ENCODE data around the gene ALDOA. TPM values are rescaled to one million over a fixed set of nuclear protein-coding genes. Genes with fewer than 3 reads are reported as not detected.
A peak's percentile ranks its signal among the peaks of the same experiment; 100 is the strongest.

The ALDOA gene
- total RNA-seq, 1 donor from 2014 or later: 4,126 TPM

DNA sequence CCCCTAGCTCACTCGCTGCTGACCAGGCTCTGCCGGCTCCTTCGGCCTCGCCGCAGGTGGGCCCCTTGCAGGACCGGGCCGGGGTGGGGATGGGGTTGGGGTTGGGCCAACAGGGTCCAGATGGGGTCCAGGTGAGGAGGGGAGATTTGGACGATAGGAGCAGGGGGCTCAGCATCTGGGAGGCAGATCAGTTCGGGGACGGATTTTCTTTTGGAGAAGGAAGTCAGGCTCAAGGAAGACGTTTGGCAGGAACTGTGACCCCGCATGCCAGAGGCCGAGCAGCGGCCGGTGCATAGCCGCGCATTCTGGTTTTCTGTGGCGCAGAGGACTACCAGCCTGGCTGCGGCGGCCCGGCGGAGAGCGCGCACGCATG lies 845 bp upstream of the ALDOA start:
- ATAC-seq (peak; percentile 2), DNase-seq (ENCODE audit: missing footprints) (no peak)
- intact Hi-C loops (cut with DNase I): loop anchor here (2.0 to 5.0 kb wide), 2 partner anchors 58 to 257 kb away; partner anchors contain the start of genes MAPK3 and MAZ

DNA sequence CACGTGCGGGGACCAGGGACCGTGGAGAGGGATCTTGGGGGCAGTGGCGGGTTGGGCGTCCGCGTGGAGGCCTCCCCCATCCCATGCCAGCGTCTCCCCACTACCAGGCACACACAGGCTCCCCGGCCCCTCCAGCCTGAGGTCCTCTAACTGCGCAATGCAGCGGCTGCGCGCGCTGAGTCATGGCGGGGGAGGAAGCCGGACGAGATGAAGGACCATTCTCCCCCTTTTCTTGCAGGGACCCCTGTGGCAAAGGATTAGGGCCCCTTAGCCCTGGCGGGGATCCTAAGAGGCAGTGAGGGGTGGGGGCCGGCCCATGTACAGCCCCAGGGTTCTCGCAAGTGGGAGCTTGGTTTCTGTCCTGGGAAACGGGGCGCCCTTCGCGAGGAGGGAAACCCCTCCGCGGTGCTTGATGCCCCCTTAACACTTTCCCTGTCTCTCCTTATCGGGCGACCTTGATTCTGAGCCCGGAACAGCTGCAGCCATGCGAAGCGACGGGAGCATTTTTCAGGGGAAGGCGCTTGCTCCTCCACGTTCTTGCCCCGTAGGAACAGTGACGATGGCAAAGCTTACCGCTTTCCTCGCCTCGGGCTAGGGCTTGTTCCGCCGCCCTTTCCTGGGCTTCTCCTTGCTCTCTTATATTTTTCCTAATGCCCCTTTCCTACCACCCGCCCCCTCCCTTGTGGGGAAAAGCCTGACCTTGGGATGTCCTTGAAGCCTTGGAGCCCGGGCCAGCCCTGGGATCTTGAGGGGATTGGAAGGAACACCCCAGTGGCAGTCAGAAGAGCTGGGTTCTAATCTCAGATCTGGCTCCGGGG lies 592 bp downstream of the ALDOA start:
- peak; percentile 0 for ATAC-seq
- DNase-seq (ENCODE audit: missing footprints): peak; percentile 86
- intact Hi-C loops (cut with DNase I): loop anchor here (2.0 to 5.0 kb wide), 2 partner anchors 57 to 259 kb away; partner anchors contain the start of genes MAPK3 and MAZ

DNA sequence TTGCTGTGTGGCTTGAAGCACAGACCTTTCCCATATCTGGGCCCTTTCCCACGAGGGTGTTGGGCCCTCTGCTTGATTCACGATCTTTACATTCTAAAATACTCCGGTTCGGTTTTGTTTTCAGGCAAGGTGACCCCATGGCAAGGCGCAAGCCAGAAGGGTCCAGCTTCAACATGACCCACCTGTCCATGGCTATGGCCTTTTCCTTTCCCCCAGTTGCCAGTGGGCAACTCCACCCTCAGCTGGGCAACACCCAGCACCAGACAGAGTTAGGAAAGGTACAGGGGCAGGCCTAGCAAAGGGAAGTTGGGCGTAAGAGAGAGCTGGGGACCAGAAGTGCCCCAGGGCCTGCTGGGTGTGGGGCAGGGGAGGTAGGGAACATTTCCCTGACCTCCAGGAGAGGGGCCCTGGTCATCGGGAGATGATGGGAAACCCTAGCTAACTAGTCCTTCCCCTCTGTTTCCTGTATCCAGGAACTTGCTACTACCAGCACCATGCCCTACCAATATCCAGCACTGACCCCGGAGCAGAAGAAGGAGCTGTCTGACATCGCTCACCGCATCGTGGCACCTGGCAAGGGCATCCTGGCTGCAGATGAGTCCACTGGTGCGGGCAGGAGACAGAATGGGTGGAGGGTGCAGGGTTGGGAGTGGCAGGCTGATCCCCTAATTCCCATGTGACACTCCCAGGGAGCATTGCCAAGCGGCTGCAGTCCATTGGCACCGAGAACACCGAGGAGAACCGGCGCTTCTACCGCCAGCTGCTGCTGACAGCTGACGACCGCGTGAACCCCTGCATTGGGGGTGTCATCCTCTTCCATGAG lies 1.4 kb downstream of the ALDOA start:
- ATAC-seq: no peak
- intact Hi-C loops (cut with DNase I): loop anchor here (5.0 kb wide), 1 partner anchor 260 kb away; the partner anchor contains the start of gene MAZ
- DNase-seq (ENCODE audit: missing footprints): no peak

DNA sequence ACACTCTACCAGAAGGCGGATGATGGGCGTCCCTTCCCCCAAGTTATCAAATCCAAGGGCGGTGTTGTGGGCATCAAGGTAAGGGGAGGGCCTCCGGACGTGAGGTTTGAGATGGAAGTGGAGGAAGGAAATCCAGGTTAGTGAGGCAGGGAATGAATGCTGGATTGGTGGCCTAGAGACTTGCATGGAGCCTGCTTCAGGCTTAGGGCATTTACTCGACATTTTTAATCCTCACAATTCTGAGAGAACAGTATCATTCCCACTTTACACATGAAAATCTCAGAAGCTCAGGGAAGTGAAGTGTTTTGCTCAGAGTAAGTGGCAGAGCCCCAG lies 2.0 kb downstream of the ALDOA start:
- ATAC-seq (no peak), DNase-seq (ENCODE audit: missing footprints) (no peak)
- intact Hi-C loops (cut with DNase I): loop anchor here (5.0 kb wide), 1 partner anchor 260 kb away; the partner anchor contains the start of gene MAZ

DNA sequence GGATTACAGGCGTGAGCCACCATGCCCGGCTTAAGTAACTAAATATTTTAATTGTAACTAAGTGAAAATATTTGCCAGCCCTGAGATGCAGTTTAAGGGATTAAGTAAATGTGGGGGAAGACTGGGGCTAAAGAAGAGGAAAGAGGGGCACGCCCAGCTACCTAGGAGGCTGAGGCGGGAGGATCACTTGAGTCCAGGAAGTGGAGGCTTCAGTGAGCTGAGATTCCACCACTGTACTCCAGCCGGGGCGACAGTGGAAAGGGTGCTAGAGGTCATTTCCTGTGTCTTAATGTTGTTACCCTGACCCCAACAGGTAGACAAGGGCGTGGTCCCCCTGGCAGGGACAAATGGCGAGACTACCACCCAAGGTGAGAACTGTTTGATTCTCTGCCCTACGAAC lies 2.8 kb downstream of the ALDOA start:
- intact Hi-C loops (cut with DNase I): loop anchor here (5.0 kb wide), 1 partner anchor 261 kb away; the partner anchor contains the start of gene MAZ
- ATAC-seq: no peak

DNA sequence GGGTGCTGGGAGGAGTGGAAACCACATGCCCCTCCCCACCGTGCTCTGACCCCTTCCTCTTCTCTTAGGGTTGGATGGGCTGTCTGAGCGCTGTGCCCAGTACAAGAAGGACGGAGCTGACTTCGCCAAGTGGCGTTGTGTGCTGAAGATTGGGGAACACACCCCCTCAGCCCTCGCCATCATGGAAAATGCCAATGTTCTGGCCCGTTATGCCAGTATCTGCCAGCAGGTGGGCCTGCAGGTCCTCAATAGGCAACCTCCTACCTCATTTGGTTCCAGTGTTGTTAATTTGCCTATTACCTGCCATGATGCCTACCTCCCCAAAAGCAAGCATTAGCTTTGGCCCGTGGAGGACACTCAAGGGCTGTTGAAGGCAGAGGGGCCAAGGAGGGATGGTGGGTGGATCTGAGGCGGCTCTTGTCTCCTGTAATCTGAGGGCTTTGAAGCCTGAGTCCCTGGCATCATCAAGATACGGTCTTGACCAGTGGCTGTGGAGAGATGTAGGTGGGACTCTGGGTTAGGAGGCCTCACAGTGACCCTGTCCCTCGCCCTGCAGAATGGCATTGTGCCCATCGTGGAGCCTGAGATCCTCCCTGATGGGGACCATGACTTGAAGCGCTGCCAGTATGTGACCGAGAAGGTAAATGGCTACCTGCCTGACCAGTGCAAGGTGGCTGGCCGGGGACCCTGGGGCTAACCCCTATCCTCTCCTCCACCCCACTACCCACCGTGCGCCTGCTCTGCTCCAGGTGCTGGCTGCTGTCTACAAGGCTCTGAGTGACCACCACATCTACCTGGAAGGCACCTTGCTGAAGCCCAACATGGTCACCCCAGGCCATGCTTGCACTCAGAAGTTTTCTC lies 3.4 kb downstream of the ALDOA start:
- DNase-seq (ENCODE audit: missing footprints): no peak
- no peak for ATAC-seq
- intact Hi-C loops (cut with DNase I): loop anchor here (5.0 kb wide), 1 partner anchor 262 kb away; the partner anchor contains the start of gene MAZ

More for the DNA sequence above, 2.8 kb downstream of the ALDOA start:
- no peak for DNase-seq (ENCODE audit: missing footprints)

DNA sequence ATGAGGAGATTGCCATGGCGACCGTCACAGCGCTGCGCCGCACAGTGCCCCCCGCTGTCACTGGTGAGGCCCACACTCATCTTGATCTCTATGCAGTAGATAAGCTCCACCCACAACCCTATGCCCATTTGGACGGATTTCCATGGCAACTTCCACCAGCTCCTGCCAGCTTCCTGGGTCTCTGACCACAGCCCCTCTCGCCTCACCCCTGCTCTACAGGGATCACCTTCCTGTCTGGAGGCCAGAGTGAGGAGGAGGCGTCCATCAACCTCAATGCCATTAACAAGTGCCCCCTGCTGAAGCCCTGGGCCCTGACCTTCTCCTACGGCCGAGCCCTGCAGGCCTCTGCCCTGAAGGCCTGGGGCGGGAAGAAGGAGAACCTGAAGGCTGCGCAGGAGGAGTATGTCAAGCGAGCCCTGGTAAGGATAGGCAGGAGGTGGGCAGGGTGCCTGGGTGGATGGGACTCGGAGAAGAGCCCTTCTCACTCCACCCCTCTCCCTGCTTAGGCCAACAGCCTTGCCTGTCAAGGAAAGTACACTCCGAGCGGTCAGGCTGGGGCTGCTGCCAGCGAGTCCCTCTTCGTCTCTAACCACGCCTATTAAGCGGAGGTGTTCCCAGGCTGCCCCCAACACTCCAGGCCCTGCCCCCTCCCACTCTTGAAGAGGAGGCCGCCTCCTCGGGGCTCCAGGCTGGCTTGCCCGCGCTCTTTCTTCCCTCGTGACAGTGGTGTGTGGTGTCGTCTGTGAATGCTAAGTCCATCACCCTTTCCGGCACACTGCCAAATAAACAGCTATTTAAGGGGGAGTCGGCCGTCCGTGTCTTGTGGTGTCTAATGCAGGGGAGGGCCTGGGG lies 4.3 kb downstream of the ALDOA start:
- no peak for DNase-seq (ENCODE audit: missing footprints)
- intact Hi-C loops (cut with DNase I): loop anchor here (5.0 kb wide), 1 partner anchor 263 kb away; the partner anchor contains the start of gene MAZ
- ATAC-seq: no peak

DNA sequence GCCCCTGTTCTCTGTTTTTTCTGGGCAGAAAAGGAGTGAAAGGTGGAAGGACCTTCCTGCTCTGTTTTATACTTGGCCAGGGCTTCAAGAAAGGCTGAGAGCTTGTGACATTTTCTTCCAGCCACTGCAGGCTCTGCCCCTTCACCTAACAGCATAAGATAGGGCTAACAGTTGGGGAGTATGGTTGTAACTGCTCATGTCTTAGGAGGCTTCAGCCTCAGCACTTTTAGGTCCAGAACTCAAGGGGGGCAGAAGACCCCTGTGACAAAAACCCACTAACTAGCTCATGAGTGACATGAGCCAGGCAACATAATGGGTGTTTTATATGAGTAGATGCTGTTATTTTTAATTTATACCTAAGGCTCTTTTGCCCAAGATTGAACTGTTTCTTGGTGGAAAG lies 4.9 kb downstream of the ALDOA start:
- DNase-seq (ENCODE audit: missing footprints) (no peak), ATAC-seq (no peak)
- intact Hi-C loops (cut with DNase I): no loop called here

DNA sequence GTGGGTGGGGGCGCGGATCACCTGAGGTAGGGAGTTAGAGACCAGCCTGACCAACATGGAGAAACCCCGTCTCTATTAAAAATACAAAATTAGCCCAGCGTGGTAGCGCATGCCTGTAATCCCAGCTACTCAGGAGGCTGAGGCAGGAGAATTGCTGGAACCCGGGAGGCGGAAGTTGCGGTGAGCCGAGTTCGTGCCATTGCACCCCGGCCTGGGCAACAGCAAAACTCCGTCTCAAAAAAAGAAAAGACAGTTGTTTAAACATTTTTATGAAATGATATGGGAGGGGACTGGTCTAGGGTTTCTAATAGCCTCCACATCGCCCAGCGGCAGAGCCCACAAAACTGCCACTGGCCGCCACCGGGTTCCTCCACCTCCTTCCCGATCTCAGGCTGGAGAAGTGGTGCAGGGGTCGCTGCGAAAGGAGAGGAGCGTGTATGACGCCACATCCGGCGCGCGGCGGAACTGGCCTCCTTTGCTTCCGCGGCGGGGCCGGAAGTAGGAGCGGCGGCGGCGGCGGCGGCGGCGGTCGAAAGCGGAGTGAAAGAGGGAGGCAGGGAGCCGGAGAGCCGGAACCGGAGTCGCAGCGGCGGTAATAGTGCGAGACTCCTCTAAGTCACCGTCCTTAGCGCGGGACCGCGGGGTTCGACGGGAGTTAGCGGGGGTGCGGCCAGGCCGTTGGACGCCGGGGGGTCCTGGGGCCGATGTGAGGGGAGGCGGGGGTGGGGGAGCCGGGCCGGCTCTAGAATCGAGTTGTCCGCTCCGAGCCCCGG lies 10.1 kb downstream of the ALDOA start, which contains the start of gene PPP4C:
Gene PPP4C (plus strand): TSS at position 492 of the 773 bp plus-strand sequence. CDS start 384 bp downstream, outside the sequence.
- intact Hi-C loops (cut with DNase I): loop anchor here (2.0 kb wide), 1 partner anchor 15 kb away; the partner anchor contains the start of gene TBX6
- ATAC-seq (peak; percentile 90), DNase-seq (ENCODE audit: missing footprints) (peak; percentile 97)

DNA sequence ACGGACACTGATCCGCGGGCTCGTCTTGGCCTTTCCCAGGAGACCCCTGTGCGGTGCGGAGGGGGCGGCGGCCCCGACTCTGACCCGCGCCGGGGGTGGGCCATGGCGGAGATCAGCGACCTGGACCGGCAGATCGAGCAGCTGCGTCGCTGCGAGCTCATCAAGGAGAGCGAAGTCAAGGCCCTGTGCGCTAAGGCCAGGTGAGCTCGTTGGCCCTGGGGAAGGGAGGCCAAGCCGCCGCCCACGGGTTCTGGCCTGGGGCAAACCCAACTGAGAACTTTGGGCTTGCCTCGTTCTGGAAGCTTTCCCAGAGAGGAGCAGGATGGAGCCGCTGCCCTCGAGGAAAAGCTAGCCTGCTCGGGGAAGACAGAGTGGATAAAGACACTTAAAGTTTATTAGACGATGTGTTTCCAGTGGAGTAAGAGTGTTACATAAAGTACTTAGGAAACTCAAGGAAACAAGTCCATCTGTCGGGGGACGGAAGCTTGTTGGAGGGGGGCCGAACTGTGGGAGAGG lies 10.8 kb downstream of the ALDOA start:
- intact Hi-C loops (cut with DNase I): loop anchor here (2.0 kb wide), 1 partner anchor 14 kb away; the partner anchor contains the start of gene TBX6
- DNase-seq (ENCODE audit: missing footprints): no peak
- ATAC-seq: peak; percentile 15

DNA sequence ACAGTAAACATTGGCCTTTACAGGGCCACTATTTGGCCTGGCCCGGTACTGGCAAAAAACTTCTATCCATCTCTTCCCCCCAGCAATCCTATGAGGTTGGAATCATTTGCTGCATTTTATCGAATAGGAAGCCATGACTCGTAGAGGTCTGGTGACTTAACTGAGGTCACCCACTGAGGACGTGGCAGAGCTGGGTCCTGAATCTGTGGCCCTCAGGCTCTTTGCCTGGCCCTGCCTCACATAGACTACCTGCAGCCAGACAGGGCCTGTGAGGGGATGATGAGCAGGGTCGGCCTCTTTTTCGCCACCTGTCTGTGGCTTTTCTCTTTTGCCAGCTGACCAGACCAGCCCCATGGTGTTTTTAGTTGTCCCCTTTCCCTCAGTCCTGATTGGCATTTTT lies 12.1 kb downstream of the ALDOA start:
- ATAC-seq (no peak), DNase-seq (ENCODE audit: missing footprints) (no peak)
- intact Hi-C loops (cut with DNase I): loop anchor here (2.0 kb wide), 1 partner anchor 13 kb away; the partner anchor contains the start of gene TBX6

DNA sequence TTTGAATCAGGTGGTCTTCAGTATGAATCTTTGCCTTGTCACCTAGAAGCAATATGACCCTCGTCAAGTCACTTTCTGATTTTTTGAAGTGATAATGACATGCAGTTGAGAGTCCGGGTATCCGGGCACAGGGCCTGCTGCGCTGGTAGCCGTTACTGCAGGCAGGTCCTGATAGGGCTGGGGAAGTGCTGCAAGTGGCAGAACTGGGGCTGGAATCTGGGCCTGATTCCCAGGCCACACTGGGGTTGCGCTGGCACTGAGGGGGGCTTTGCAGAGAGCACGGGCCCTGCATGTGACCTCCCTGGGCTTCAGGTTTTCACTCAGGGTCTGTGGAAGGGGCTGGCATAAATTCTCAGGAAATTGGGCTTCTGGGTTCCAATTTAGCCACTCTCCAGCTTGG lies 13.2 kb downstream of the ALDOA start:
- intact Hi-C loops (cut with DNase I): no loop called here
- DNase-seq (ENCODE audit: missing footprints): no peak
- ATAC-seq: no peak

DNA sequence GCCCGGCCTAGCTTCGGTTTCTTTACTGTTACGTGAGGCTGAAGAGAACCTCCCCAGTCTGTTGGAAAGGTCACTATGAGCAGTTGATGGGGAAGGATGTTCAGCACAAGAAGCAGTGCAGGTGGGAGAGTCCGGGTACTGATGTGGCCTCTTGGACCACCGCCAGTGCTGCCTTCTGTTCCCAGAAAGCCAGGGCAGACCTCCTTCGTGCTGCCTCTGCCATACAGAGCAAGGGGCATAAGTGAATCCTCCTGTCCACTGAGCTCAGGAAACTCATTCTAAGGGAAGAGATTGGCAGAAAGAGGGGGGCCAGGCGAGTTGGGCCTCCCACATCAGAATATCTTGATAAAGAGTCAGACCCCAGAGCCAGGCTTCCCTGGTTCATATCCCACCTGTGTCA lies 13.9 kb downstream of the ALDOA start:
- no peak for ATAC-seq
- DNase-seq (ENCODE audit: missing footprints): no peak
- intact Hi-C loops (cut with DNase I): no loop called here

DNA sequence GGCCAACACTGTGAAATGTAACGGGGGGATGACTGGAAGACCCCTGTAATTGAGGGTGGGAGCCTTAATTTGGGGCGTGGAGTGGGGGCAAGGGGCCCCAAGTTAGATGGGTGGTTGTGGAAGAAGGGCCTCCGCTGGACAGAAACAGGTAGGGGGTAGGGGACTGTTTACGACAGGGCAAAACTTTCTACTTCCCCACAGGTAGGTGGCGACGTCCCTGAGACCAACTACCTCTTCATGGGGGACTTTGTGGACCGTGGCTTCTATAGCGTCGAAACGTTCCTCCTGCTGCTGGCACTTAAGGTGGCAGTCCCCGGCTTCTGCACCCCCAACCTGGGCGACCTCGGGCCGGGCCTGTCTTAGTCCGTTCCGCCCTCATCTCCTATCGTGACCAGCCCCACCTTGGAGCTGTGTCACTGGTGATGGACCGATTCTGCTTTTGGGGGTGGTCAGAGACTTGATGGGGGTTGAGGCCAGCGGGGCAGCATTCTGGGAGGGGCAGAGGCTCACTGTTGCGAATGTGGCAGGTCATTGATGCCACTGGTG lies 17.1 kb downstream of the ALDOA start:
- intact Hi-C loops (cut with DNase I): no loop called here
- ATAC-seq: no peak

DNA sequence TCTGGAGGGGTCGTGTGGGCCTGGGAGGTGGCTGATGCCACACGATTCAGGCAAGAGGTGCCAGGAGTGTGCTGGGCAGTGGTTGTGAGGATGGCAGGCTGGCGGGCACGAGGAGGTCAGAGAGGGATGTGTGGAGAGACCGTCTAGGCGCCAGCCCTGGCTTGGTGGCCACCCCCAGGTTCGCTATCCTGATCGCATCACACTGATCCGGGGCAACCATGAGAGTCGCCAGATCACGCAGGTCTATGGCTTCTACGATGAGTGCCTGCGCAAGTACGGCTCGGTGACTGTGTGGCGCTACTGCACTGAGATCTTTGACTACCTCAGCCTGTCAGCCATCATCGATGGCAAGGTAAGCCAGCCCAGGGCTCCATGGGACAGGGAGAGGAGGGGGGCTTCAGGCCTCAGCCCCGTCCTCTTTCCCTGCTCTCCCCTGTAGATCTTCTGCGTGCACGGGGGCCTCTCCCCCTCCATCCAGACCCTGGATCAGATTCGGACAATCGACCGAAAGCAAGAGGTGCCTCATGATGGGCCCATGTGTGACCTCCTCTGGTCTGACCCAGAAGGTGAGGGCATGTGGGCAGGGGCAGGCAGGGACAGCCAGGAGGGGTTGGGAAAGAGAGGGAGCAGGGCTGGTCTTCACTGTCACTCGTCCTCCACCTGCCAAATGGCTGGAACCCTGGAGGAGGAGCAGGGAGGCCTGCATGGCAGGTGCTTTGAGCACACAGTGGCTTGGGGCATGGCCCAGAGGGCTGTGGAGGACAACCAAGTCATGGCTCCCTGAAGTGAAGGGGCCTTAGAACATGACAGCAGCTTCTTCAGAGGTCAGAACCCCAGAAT lies 17.9 kb downstream of the ALDOA start:
- no peak for ATAC-seq
- intact Hi-C loops (cut with DNase I): no loop called here

More for the DNA sequence above, 17.1 kb downstream of the ALDOA start:
- no peak for DNase-seq (ENCODE audit: missing footprints)

More for the DNA sequence above, 17.9 kb downstream of the ALDOA start:
- DNase-seq (ENCODE audit: missing footprints): no peak
